Renal pelvis (tissue), 12 donors: Measurements from ENCODE around the gene CYB5B. TPM values are rescaled to one million over a fixed set of nuclear protein-coding genes. Genes with fewer than 3 reads are reported as not detected.

ENCODE experiments used
- DNase-seq: peaks from one replicate; pipeline ENCODE4 v3.0.0-alpha.2; 2013
- long read RNA-seq, 16 experiments: transcript quantifications; one replicate each; lab custom pipeline, GENCODE V29; 2026
- polyA plus RNA-seq, 3 donors: library from polyadenylated mRNA; unstranded; fragments of 120-200 nt; gene quantifications; one replicate each; pipeline ENCODE4 v1.2.1, GENCODE V29; 2013; ENCODE audit not compliant: insufficient read length in 3 of 3

The CYB5B gene, protein sequence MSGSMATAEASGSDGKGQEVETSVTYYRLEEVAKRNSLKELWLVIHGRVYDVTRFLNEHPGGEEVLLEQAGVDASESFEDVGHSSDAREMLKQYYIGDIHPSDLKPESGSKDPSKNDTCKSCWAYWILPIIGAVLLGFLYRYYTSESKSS
- polyA plus RNA-seq = 100 to 1,000 TPM; 129 to 142 (median 133) TPM
- long read RNA-seq, donor 1, full-length matches to known transcripts = 32 of 59 reads
- long read RNA-seq, donor 1, partial matches to known transcripts = 27 of 59 reads
- long read RNA-seq, donor 1, other reads (novel, unspliced or antisense) = 0 of 59 reads
- long read RNA-seq, donor 2, full-length matches to known transcripts = 45 of 45 reads
- long read RNA-seq, donor 2, partial matches to known transcripts = 0 of 45 reads
- long read RNA-seq, donor 2, other reads (novel, unspliced or antisense) = 0 of 45 reads
- long read RNA-seq, donor 3, full-length matches to known transcripts = 26 of 31 reads
- long read RNA-seq, donor 3, partial matches to known transcripts = 0 of 31 reads
- long read RNA-seq, donor 3, other reads (novel, unspliced or antisense) = 5 of 31 reads
- long read RNA-seq, donor 4, full-length matches to known transcripts = 39 of 50 reads
- long read RNA-seq, donor 4, partial matches to known transcripts = 11 of 50 reads
- long read RNA-seq, donor 4, other reads (novel, unspliced or antisense) = 0 of 50 reads
- long read RNA-seq, donor 5, full-length matches to known transcripts = 19 of 33 reads
- long read RNA-seq, donor 5, partial matches to known transcripts = 14 of 33 reads
- long read RNA-seq, donor 5, other reads (novel, unspliced or antisense) = 0 of 33 reads
- long read RNA-seq, donor 6, full-length matches to known transcripts = 30 of 30 reads
- long read RNA-seq, donor 6, partial matches to known transcripts = 0 of 30 reads
- long read RNA-seq, donor 6, other reads (novel, unspliced or antisense) = 0 of 30 reads
- long read RNA-seq, donor 7, full-length matches to known transcripts = 35 of 59 reads
- long read RNA-seq, donor 7, partial matches to known transcripts = 24 of 59 reads
- long read RNA-seq, donor 7, other reads (novel, unspliced or antisense) = 0 of 59 reads
- long read RNA-seq, donor 8, full-length matches to known transcripts = 9 of 9 reads
- long read RNA-seq, donor 8, partial matches to known transcripts = 0 of 9 reads
- long read RNA-seq, donor 8, other reads (novel, unspliced or antisense) = 0 of 9 reads
- long read RNA-seq, donor 9, full-length matches to known transcripts = 45 of 45 reads
- long read RNA-seq, donor 9, partial matches to known transcripts = 0 of 45 reads
- long read RNA-seq, donor 9, other reads (novel, unspliced or antisense) = 0 of 45 reads
- long read RNA-seq, donor 10, full-length matches to known transcripts = 25 of 25 reads
- long read RNA-seq, donor 10, partial matches to known transcripts = 0 of 25 reads
- long read RNA-seq, donor 10, other reads (novel, unspliced or antisense) = 0 of 25 reads
- long read RNA-seq, donor 11, full-length matches to known transcripts = 21 of 21 reads
- long read RNA-seq, donor 11, partial matches to known transcripts = 0 of 21 reads
- long read RNA-seq, donor 11, other reads (novel, unspliced or antisense) = 0 of 21 reads
- long read RNA-seq, donor 12, full-length matches to known transcripts = 53 of 62 reads
- long read RNA-seq, donor 12, partial matches to known transcripts = 9 of 62 reads
- long read RNA-seq, donor 12, other reads (novel, unspliced or antisense) = 0 of 62 reads
- long read RNA-seq, donor 13, full-length matches to known transcripts = 18 of 30 reads
- long read RNA-seq, donor 13, partial matches to known transcripts = 12 of 30 reads
- long read RNA-seq, donor 13, other reads (novel, unspliced or antisense) = 0 of 30 reads
- long read RNA-seq, donor 14 = 0 reads
- long read RNA-seq, donor 15 = 0 reads
- long read RNA-seq, donor 16, full-length matches to known transcripts = 44 of 44 reads
- long read RNA-seq, donor 16, partial matches to known transcripts = 0 of 44 reads
- long read RNA-seq, donor 16, other reads (novel, unspliced or antisense) = 0 of 44 reads

DNA sequence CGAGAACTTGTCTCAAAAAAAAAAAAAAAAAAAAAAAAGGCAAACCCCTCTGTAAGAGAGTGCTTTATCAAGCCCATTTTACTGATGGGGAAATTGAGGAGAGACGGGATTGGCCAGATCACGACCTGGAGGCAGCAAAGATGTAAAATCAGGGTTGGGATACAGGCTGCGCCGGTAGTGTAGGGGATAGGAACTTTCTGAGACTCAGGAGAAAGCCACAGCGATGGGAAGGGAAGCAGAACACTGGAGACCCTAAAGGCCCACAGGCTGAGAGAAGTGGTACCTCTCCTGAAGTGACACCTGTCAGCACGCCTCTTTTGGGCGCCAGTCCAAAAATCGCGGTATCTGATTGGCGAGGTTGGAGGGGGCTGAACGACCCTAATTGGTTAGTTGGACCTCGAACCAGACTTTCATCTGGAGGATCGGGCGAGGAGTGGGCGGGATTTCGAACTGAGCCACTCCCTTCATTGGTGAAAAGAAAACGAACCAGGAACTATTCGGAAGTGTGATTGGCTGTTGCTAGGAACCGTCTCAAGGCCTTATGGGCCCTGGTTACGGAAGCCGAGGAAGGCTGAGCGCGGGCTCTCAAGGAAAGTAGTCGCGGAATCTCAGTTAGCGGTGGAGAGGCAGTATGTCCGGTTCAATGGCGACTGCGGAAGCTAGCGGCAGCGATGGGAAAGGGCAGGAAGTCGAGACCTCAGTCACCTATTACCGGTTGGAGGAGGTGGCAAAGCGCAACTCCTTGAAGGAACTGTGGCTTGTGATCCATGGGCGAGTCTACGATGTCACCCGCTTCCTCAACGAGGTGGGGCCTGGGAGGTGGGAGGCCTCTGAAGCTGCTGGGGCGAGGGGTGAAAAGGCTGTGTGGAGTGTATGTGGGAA is at the start of gene CYB5B:
Gene CYB5B, plus strand, starts transcription at position 567 of the 882 bp plus-strand sequence. Its CDS starts 65 bp downstream, at position 632.
- peak; percentile 99 for DNase-seq

DNA sequence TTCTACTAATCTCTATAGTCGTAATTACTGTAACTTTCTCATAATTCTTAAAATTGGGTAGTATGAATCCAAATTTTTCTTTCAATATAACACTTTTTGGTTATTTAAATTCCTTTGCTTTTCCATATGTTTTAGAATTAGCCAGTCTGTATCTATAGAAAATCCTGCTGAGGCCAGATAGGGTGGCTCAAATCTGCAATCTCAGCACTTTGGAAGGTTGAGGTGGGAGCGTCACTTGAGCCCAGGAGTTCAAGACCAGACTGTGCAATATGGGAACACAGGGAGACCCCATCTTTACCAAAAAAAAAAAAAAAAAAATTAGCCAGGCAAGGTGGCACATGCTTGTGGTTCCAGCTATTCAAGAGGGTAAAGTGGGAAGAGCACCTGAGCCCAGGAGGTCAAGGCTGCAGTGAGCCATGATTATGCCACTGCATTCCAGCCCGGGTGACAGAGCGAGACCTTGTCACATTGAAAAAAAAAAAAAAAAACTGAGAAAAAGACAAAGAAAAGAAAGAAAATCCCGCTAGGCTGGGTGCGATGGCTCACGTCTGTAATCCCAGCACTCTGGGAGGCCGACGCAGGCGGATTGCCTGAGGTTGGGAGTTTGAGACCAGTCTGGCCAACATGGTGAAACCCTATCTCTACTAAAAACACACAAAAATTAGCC is 47.9 kb upstream of the CYB5B start:
- no peak for DNase-seq

DNA sequence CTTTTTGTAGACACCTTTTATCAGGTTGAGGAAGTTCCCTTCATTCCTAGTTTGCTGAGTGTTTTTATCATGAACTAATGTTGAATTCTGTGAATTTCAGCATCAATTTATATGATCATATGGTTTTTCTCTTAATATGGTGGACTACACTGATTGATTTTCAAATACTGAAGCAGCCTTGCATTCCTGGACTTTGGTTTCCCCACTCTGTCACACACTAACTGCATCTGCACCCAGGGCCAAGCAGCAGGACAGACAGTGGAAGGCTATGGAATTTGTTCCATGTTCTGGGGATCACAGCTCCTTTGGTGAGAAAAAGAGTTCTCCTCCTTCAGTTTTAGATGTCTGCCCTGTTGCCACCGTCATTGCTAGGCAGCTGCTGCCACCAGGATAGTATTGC is 46.4 kb upstream of the CYB5B start:
- no peak for DNase-seq

DNA sequence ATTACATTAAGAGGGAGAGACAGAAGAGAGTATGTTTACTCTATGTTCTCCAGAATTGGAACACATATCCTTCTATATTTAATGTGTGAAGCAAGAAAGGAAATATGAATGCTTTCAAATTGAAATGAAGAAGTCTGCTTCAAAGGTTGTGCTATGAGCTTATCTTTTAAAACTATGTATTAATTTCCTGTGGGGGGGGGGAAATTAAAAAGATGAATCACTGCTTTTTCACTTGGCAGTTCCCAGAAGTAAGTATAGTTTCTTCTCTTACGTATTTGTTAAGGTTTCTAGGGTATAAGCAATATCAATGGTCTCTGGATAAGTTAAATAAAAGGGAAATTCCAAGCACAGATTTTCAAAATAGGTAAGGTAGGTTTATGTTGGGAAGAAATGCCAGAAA is 45.7 kb upstream of the CYB5B start:
- no peak for DNase-seq

DNA sequence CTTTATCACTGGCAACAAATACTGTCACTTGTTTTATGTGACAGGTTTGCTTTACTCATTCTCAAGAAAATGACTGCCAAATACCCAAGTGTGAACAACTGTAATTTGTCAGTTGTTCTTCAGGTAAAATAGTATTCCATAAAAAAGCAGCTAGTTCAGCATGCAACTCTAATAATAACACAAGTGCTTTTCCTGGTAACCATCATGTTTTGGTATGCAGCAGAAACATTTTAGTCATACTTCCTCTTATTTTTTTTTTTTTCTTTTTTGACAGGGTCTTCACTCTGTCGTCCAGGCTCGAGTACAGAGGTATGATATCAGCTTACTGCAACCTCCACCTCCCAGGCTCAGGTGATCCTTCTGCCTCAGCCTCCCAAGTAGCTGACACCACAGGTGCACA is 43.2 kb upstream of the CYB5B start:
- DNase-seq = no peak

DNA sequence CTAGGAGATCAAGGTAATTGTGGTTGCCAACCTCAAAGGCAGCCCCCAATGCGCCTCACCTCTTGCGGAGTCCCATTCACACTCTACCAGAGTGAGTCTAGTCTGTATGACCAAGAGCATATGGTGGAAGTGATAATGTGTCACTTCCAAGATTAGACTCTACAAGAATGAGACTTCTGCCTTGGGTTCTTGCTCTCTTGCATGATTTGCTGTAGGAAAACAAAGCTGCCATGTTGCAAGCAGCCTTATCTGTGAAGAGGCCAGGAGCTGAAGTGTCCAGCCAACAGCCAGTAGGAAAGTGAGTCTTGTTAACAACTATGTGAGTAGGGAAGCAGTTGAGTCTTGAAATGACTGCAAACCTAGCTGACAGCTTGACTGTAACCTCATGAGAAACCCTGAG is 42.0 kb upstream of the CYB5B start:
- no peak for DNase-seq

DNA sequence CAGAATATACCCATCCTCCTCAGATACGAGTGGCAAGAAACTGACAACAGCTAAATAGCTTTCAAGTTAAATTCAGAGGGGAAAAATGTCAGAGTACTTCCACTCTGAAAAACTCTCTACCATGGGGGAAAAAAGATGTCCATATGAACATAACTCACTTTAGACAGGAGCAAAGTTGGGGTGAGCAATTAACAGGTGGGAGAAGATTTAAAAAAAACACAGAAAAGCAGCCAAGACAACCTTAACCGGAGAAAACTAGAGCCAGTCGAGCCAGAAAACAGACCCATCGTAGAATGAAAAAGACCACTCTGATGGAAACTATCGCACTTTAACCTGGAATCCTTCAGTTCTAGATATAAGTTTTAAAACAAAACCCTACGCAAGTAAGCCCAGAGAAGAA is 39.4 kb upstream of the CYB5B start:
- no peak for DNase-seq

DNA sequence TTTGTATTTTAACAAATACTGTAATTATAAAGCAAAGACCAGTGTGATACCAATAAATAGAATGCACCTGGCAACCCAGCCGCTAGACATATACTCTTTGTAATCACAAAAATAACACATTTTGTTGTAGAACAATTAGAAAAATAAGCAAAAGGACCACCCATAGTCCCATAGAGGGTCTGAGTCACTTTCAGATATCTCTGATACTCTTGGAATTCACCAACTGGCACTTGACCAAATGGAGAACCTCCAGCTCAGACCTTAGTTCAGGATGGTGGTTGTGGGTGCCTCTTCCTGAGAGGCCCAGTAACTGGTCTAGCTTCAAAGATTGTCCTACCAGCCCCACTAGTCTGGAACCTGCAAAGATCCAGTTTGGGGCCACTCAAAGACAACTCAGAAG is 37.8 kb upstream of the CYB5B start:
- no peak for DNase-seq

DNA sequence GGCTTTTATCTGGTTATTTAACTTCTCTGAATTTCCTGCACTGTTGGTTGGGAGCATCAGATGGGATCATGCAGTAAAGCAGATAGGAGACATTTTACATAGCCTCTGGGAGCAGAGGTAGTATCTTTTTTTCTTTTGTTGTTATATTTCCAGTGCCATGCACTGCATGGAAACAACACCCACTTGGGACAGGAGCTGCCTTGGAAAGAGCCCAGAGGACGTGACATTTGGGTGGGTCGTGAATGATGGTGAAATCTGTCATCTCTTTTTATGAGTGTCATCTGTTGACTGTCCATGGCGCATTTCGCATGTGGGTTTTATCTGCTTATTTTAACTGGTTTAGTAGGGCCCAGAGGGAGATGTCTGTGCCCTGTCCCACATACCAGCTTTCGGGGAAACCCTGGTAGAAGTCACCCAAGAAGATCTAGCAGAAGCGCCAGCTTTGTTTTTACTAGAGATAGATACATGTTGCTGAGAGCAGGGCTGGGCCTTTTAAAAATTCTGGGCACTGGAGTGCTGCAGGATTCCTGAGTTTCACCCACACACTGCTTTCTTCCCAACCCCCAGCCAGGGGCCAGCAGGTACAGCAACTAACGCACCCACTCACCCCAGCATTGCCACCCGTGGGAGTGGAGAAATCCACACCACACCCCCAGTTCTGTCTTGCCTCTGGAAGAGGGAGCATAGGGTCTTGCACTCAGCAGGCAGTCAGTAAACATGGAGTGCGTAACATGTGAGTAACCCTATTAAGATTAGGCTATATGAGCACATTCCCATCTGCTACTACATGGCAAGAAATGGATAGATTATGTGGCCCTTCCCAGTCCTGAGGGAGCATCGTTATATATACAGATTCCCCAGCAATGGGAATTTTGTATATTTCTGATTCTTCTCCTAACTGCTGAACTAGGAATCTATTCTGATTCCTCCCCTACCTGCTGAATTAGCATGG is 30.2 kb upstream of the CYB5B start:
- no peak for DNase-seq

DNA sequence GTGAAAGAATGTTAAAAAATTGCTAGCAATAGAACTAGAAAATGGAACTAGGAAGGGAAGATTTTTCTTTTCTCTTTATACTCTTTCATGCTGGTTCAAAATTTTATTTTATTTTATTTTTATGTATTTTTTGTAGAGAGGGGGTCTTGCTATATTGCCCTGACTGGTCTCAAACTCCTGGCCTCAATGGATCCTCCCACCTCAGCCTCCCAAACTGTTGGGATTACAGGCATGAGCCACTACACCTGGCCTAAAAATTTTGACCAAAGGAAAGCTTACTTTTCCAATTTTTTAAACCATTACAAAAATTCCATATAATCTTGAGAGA is 28.6 kb upstream of the CYB5B start:
- DNase-seq = no peak

DNA sequence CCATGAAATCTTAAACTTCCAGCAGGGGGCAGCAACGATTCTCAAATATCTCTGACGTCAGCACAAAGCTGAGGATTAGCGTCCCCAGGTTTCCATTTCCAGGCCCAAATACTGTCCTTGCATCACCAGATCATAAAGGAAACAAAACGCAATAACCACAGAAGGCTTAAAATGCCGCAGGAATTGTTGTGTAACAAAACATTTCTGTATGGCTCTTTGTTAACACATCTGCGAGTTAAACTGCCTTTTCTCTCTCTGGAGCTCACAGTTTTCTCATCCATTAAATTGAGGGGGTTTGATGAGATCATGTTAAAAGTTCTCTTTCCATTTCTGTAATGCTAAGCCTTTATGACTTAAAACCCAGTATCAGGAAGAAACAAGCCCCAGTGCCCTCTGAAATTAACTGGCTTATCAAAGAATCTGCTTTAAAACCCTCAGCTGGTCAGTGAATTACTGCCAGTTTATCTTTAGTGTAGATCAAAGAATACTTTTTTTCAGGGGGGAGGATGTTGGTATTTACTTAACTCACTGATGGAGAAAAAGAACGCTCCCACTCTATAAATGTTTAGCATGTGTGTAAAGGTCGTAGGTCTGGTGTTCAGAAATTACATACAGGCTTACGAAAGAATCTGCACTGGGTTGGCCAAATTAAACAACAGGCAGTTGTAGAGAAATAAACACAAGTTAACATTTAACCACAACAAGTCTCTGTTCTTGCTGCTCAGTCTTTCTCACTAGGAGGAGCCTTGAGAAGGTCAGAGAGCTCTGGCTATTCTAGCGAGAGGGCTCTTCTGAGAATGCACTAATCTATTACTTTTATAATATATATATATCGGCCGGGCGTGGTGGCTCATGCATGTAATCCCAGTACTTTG is 28.0 kb upstream of the CYB5B start:
- peak; percentile 91 for DNase-seq

DNA sequence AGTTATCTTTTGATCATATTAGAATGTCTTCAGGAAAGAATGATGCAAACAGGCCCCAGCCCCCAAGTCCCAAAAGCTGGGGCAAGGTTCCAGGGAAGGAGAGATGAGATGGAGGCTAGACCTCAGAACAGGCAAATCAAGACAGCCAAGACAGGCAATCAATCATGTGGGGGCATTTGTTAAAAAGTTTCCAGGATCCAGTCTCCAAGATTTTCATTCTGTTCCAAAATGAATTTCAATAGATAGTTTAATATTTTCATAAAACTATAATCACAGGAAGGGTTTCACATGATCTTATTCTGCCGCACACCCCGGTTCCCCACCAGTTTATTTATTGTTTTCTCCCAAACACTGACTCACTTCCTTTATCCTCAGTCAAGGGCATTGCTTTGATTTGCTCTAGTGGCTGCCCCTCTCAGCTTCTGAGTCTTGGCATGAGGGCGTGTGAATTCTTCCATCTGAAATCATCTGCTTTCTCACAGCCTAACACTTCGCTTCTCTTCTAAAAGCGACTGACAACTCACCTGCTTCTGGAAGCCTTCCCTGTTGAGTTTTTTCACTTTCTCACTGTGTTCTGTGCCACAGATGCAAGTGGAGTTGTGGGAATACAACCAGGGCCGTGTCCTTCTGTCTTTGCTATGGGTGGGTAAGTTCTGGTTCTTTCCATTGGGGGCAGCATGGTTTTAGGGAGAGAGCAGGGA is 26.4 kb upstream of the CYB5B start:
- peak; percentile 77 for DNase-seq

DNA sequence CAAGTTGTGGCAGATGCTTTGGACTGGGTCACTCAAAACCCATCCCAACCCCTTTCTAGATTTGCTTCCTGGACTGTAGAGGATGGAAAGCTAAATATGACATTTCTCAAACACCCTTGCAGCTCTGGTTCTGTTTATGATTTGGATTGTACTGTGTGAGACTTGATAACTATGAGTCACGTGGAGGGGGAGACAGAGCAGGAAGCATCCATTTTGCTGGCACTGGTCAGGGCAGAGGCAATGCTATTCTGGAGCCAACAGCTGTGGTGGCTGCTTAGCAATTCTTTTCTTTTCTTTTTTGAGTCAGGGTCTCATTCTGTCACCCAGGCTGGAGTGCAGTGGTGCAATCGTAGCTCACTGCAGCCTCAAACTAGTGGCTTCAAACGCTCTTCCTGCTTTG is 25.1 kb upstream of the CYB5B start:
- DNase-seq = no peak

DNA sequence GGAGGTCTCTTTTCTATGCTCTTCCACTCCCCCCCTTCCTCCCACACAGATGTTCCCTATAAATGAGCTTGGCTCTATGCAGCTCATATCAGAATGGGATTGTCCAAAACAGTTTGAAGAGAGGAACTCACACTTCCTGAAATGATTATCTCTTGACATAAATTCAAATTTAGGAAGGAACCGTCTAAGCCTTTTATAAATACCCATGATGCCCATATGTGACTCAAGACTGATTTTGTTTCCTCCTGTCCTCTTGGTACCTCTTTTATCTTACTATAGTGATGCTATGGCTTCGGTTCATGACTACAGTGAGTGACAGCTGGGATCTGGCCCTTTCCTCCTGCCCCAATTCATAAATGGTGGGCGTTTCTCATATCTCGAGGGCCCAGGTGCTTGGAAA is 22.0 kb upstream of the CYB5B start:
- DNase-seq = no peak

DNA sequence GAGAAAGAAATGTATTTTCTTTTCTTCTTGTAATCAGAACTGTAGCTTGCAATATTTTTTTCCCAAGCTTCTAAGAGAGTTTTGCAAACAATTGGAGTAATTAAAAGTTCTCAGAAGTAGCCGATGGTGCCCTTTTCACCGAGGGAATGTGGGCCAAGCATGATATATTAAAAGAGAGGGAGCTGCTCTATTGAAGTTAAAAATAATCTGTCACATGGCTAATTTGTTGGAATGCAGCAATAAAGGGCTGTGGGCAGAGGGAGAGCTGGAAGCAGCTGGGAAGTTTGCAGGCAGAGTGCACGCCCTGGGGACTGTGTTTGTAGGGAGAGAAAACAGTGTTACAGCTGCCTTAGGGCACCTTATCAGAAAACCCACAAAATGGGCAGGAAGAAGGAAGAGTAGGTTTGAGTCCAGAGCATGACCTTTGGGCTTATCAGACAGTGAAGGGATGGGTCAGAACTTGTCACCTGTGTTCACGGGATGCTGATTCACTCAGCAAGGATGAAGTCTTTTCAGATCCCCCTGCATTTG is 20.1 kb upstream of the CYB5B start:
- peak; percentile 86 for DNase-seq

DNA sequence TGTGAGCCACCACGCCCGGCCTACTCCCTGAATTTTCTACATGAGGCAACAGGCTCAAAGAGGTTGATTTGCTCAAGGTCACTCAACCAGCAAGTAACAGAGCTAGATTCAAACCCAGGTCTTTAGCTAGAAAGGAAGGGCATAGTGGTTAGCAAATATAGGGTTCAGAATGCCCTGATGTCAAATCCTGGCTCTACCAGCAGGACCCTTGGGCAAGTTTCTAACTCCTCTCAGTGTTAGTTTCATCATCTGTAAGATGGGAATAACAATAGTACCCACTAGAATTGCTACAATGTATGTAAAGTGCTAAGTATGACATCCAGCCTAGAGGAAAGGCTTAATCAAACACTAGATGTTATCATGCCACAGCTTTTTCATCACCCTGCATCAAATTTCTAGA is 19.1 kb upstream of the CYB5B start:
- no peak for DNase-seq
